Smooth muscle cell (in vitro differentiated cells): Measurements from ENCODE around the gene ELP4. TPM values are rescaled to one million over a fixed set of nuclear protein-coding genes. Genes with fewer than 3 reads are reported as not detected.
"Not testable (repeated sequence)": the region's sequence is repeated elsewhere in the genome, so short reads cannot be mapped to it uniquely, and the experiment has no call there.

Source experiments
- DNase-seq: peaks from one replicate; lab custom pipeline; 2025; ENCODE audit not compliant: unreplicated experiment; lab: John Stamatoyannopoulos, UW
- H2AFZ ChIP-seq: fragments of 200-600 bp; sonication (generic); 2 replicates; pipeline ENCODE4 v1.6.0; 2016; ENCODE audit warnings: antibody characterized with exemption, low read depth, mild to moderate bottlenecking
- H3F3A ChIP-seq: fragments of 200-600 bp; sonication (generic); 2 replicates; pipeline ENCODE4 v1.6.0; 2017; ENCODE audit warnings: antibody characterized with exemption, low read depth
- H3K27ac ChIP-seq: fragments of 200-600 bp; sonication (generic); 2 replicates; pipeline ENCODE4 v1.5.1; 2016; ENCODE audit warnings: low read depth, mild to moderate bottlenecking
- H3K27me3 ChIP-seq: fragments of 200-600 bp; sonication (generic); 2 replicates; pipeline ENCODE4 v1.6.1; 2016; ENCODE audit warnings: low read depth, mild to moderate bottlenecking
- H3K36me3 ChIP-seq: fragments of 200-600 bp; sonication (generic); 2 replicates; pipeline ENCODE4 v1.5.1; 2016; ENCODE audit warnings: low read depth
- H3K4me1 ChIP-seq: fragments of 200-600 bp; sonication (generic); 2 replicates; pipeline ENCODE4 v1.5.1; 2016; ENCODE audit warnings: low read depth
- H3K4me2 ChIP-seq: fragments of 200-600 bp; sonication (generic); 2 replicates; pipeline ENCODE4 v1.6.0; 2016; ENCODE audit warnings: mild to moderate bottlenecking
- H3K4me3 ChIP-seq: fragments of 200-600 bp; sonication (generic); 2 replicates; pipeline ENCODE4 v1.5.1; 2016; ENCODE audit warnings: mild to moderate bottlenecking
- H3K79me2 ChIP-seq: fragments of 200-600 bp; sonication (generic); 2 replicates; pipeline ENCODE4 v1.6.0; 2016; ENCODE audit warnings: low read depth, mild to moderate bottlenecking
- H3K9ac ChIP-seq: fragments of 200-600 bp; sonication (generic); 2 replicates; pipeline ENCODE4 v1.6.0; 2016; ENCODE audit warnings: low read depth
- H3K9me3 ChIP-seq: fragments of 200-600 bp; sonication (generic); replicated peaks from 2 replicates; pipeline ENCODE4 v1.5.1; 2016; ENCODE audit warnings: low read depth
- H4K20me1 ChIP-seq: fragments of 200-600 bp; sonication (generic); 2 replicates; pipeline ENCODE4 v1.6.0; 2016; ENCODE audit warnings: low read depth
- CTCF ChIP-seq: fragments of 200-600 bp; sonication (generic); IDR thresholded peaks from 2 replicates; pipeline ENCODE4 v1.5.1; 2017; ENCODE audit warnings: borderline replicate concordance, mild to moderate bottlenecking, antibody characterized with exemption; ENCODE audit not compliant: insufficient read depth, poor library complexity, severe bottlenecking
- WGBS: methylation state at CpG from one replicate; pipeline ENCODE4 v1.1.7; 2016; ENCODE audit warnings: low lambda C conversion rate; 5-methylcytosine and 5-hydroxymethylcytosine counted together
- polyA plus RNA-seq: library from polyadenylated mRNA; unstranded; fragments of >200 nt; fragmentation: Nextera tagmentation; extraction: Ambion mirVana; gene quantifications from 2 replicates; pipeline ENCODE4 v1.2.1, GENCODE V29; 2016
- total RNA-seq: library from RNA; depleted of rRNA; stranded (reverse); fragments of >200 nt; gene quantifications from 2 replicates; pipeline ENCODE4 v1.2.3, GENCODE V29; 2014

ELP4 gene
- total and polyA plus RNA-seq, 2 experiments from 2014 or later: 19.5 to 28.4 TPM

DNA sequence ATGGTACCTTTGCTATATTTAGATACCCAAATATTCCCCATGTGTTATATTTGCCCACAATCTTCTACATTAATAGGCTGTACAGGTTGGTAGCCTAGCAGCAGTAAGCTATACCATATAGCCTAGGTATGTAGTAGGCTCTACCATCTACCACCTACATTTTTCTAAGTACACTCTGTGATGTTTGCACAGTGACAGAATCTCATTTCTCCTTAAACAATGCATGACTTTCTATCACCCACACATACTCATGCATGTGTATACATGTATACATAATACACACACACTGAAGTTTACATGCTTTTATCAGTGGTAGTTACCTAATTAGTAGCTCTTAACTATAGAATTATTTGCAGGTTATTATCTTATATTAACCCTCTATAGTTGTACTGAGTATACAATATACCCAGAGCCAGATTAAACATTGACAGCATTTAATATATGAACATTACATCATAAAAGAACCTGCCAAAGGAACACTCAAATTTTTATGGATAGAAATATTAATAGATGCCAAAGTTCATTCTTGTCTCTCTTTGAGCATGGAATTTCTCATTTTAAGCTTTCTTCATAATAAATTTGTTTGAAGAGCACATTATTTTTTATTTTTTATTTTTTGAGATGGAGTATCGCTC is 51.4 kb downstream of the ELP4 start:
- 100% methylated on average over 1 of the region's 1 CpG for WGBS

DNA sequence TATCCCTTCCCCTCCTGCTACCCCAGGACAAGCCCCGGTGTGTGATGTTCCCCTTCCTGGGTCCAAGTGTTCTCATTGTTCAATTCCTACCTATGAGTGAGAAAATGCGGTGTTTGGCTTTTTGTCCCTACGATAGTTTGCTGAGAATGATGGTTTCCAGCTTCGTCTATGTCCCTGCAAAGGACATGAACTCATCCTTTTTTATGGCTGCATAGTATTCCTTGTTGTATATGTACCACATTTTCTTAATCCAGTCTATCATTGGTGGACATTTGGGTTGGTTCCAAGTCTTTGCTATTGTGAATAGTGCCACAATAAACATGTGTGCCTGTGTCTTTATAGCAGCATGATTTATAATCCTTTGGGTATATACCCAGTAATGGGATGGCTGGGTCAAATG is 55.0 kb downstream of the ELP4 start:
- not testable (repeated sequence) for DNase-seq, H3K79me2 ChIP-seq, H3K27me3 ChIP-seq, H2AFZ ChIP-seq, H3K27ac ChIP-seq, H4K20me1 ChIP-seq, H3K9ac ChIP-seq, H3K4me1 ChIP-seq, H3F3A ChIP-seq, H3K4me3 ChIP-seq, H3K4me2 ChIP-seq, H3K36me3 ChIP-seq, H3K9me3 ChIP-seq
- 98% methylated on average over 4 of the region's 4 CpGs for WGBS

More for the DNA sequence above, 51.4 kb downstream of the ELP4 start:
- Histone ChIP-seq H3K9me3 (no peaks in the 10 kb centered on the region), H3K27me3 (no peaks in the 10 kb centered on the region), H3K4me2 (no peak overlapping the region), H3K79me2 (no peaks in the 10 kb centered on the region), H3K9ac (no peak overlapping the region), H2AFZ (no peak overlapping the region), H3K27ac (no peak overlapping the region), H3K4me3 (no peak overlapping the region), H3K36me3 (no peaks in the 10 kb centered on the region), H3F3A (no peaks in the 10 kb centered on the region), H4K20me1 (no peaks in the 10 kb centered on the region), H3K4me1 (peaks cover 21% of the 10 kb centered on the region)
- no peak for DNase-seq
- TF ChIP-seq CTCF: no peak

- H3K4me1 ChIP-seq, H3K27me3 ChIP-seq, H3K9ac ChIP-seq, H3K27ac ChIP-seq, DNase-seq, H3K9me3 ChIP-seq, H2AFZ ChIP-seq, H3F3A ChIP-seq, H3K79me2 ChIP-seq, H3K4me2 ChIP-seq, H3K36me3 ChIP-seq, H3K4me3 ChIP-seq, H4K20me1 ChIP-seq: not testable (repeated sequence)
- WGBS: 85% methylated on average over 4 of the region's 4 CpGs
Observed at GRCh38 chr11:31574133-31574532, 64.6 kb downstream of the ELP4 start.

GRCh38 chr11:31575764-31576163 is 66.2 kb downstream of the ELP4 start:
- not testable (repeated sequence) for H3K27me3 ChIP-seq, DNase-seq, H3K36me3 ChIP-seq, H3K4me3 ChIP-seq, H4K20me1 ChIP-seq, H3F3A ChIP-seq, H3K9ac ChIP-seq, H3K4me2 ChIP-seq, H3K79me2 ChIP-seq, H3K4me1 ChIP-seq, H3K27ac ChIP-seq, H3K9me3 ChIP-seq, H2AFZ ChIP-seq
- WGBS: 91% methylated on average over 3 of the region's 3 CpGs

DNA sequence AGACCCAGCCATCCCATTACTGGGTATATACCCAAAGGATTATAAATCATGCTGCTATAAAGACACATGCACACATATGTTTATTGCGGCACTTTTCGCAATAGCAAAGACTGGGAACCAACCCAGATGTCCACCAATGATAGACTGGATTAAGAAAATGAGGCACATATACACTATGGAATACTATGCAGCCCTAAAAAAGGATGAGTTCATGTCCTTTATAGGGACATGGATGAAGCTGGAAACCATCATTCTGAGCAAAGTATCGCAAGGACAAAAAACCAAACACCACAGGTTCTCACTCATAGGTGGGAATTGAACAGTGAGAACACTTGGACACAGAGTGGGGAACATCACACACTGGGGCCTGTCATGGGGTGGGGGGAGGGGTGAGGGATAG is 69.8 kb downstream of the ELP4 start:
- H3K79me2 ChIP-seq, H4K20me1 ChIP-seq, H3K4me1 ChIP-seq, H3K4me2 ChIP-seq, H2AFZ ChIP-seq, H3K4me3 ChIP-seq, H3K27ac ChIP-seq, DNase-seq, H3K27me3 ChIP-seq, H3K9ac ChIP-seq, H3F3A ChIP-seq, H3K36me3 ChIP-seq, H3K9me3 ChIP-seq: not testable (repeated sequence)
- 98% methylated on average over 3 of the region's 3 CpGs for WGBS
